PC-9 (cell line): ENCODE results near the gene GALT. TPM values are rescaled to one million over a fixed set of nuclear protein-coding genes. Genes with fewer than 3 reads are reported as not detected.
A peak's percentile ranks its signal among the peaks of the same experiment; 100 is the strongest.

ENCODE experiments used
- BruUV-seq: library from RNA; stranded (reverse); fragments of 400-500 nt; replicated peaks from 2 replicates; lab custom pipeline; 2021; lab: Mats Ljungman, UMichigan
- CTCF ChIA-PET: fragments of 300-600 bp; sonication (Branson Sonifier 250); formaldehyde crosslinking; loops from one replicate; lab custom pipeline; 2022; ENCODE audit warnings: antibody characterized with exemption; lab: Charles Lee
- POLR2A ChIA-PET: fragments of 300-600 bp; sonication (Branson Sonifier 250); formaldehyde crosslinking; loops from one replicate; lab custom pipeline; 2022; ENCODE audit warnings: antibody characterized with exemption; ENCODE audit not compliant: unreplicated experiment; lab: Charles Lee
- DNase-seq, 2 experiments: peaks; one replicate each; pipeline versions ENCODE4 v3.0.0 to v3.0.0-alpha.2; 2015 to 2022; ENCODE audit warnings: mixed read lengths in 1 of 2
- H2AFZ ChIP-seq: fragments of 200-600 bp; sonication (generic); 2 replicates; pipeline ENCODE4 v1.8.1; 2017; ENCODE audit warnings: antibody characterized with exemption
- H3F3A ChIP-seq: fragments of 200-600 bp; sonication (generic); 2 replicates; pipeline ENCODE4 v1.8.1; 2017; ENCODE audit warnings: antibody characterized with exemption, mild to moderate bottlenecking, low read depth; ENCODE audit not compliant: insufficient read depth
- H3K27ac ChIP-seq: fragments of 200-600 bp; sonication (generic); 2 replicates; pipeline ENCODE4 v1.6.1; 2016; ENCODE audit warnings: mixed run types
- H3K27me3 ChIP-seq: fragments of 200-600 bp; sonication (generic); 2 replicates; pipeline ENCODE4 v1.6.1; 2016; ENCODE audit warnings: low read depth, mixed run types; ENCODE audit not compliant: insufficient read depth
- H3K36me3 ChIP-seq: fragments of 200-600 bp; sonication (generic); 2 replicates; pipeline ENCODE4 v1.6.1; 2016; ENCODE audit warnings: low read depth, mixed run types
- H3K4me1 ChIP-seq: fragments of 200-600 bp; sonication (generic); replicated peaks from 2 replicates; pipeline ENCODE4 v1.6.1; 2016; ENCODE audit warnings: mixed run types; ENCODE audit not compliant: insufficient read depth
- H3K4me2 ChIP-seq: fragments of 200-600 bp; sonication (generic); 2 replicates; pipeline ENCODE4 v1.6.1; 2017; ENCODE audit warnings: mixed run types
- H3K4me3 ChIP-seq: fragments of 200-600 bp; sonication (generic); 2 replicates; pipeline ENCODE4 v1.6.1; 2016; ENCODE audit warnings: mixed run types
- H3K79me2 ChIP-seq: fragments of 200-600 bp; sonication (generic); 2 replicates; pipeline ENCODE4 v1.6.1; 2017; ENCODE audit warnings: low read depth, mixed run types
- H3K9me2 ChIP-seq: fragments of 200-600 bp; sonication (generic); 2 replicates; pipeline ENCODE4 v1.8.1; 2017; ENCODE audit warnings: mild to moderate bottlenecking; ENCODE audit not compliant: insufficient read depth
- H3K9me3 ChIP-seq: fragments of 200-600 bp; sonication (generic); 2 replicates; pipeline ENCODE4 v1.8.1; 2016; ENCODE audit warnings: low read depth; ENCODE audit not compliant: insufficient read depth
- H4K20me1 ChIP-seq: fragments of 200-600 bp; sonication (generic); 2 replicates; pipeline ENCODE4 v1.8.1; 2017; ENCODE audit not compliant: insufficient read depth
- CTCF ChIP-seq: fragments of 200-600 bp; sonication (generic); conservative IDR thresholded peaks from 2 replicates; pipeline ENCODE4 v1.6.1; 2017; ENCODE audit warnings: mixed run types, antibody characterized with exemption, mild to moderate bottlenecking, moderate library complexity
- EZH2 ChIP-seq: fragments of 200-600 bp; sonication (generic); IDR thresholded peaks from 2 replicates; pipeline ENCODE4 v1.8.0; 2017; ENCODE audit warnings: antibody characterized with exemption, low read depth
- intact Hi-C: fragments of 100-400 bp; cut with micrococcal nuclease; formaldehyde crosslinking; loops from one replicate; pipeline ENCODE4 v1.10.0; 2022; ENCODE audit not compliant: unreplicated experiment
- total RNA-seq: library from RNA; stranded (reverse); gene quantifications from 2 replicates; pipeline ENCODE4 v1.2.3, GENCODE V29; 2021

The GALT gene
- total RNA-seq, 1 experiment from 2014 or later: 18.2 TPM

DNA sequence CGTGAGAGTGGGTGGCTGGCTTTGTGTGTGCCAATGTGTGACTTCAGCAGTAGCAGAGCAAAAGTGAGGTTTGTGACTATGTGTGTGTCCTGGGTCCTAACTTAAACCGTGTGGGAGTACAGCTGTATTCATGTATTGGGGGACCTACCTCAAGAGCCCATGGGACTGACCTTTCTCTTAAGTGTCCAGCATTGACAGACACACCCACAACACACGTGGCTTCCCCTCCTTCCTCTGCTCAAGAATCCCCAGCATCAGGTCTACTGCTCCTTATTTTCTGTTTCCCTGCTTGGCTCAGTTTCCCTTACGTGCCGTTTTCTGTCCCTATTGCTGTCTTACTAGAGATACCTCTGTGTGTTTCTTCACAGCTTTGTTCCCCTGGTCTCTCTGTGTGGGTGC is 6.1 kb downstream of the GALT start:
- Histone ChIP-seq H3F3A (peaks cover 7% of the 10 kb centered on the region; the same call in 1 of the 2 replicates), H3K9me2 (no peaks in the 10 kb centered on the region), H4K20me1 (no peaks in the 10 kb centered on the region), H3K4me3 (peak overlapping the region; percentile 54; the same call in 1 of the 2 replicates), H3K27ac (no peak overlapping the region), H3K9me3 (no peaks in the 10 kb centered on the region), H3K4me1 (peaks cover 13% of the 10 kb centered on the region), H3K27me3 (no peaks in the 10 kb centered on the region), H3K79me2 (peaks cover 7% of the 10 kb centered on the region; the same call in 1 of the 2 replicates), H3K4me2 (peak overlapping the region; percentile 74), H2AFZ (no peak overlapping the region), H3K36me3 (no peaks in the 10 kb centered on the region)
- intact Hi-C loops: no loop called here
- TF ChIP-seq CTCF: no peak
- no peak for TF ChIP-seq EZH2
- CTCF ChIA-PET: no interaction called here
- DNase-seq: no peak
- POLR2A ChIA-PET: no interaction called here
- no TSS peak for BruUV-seq

DNA sequence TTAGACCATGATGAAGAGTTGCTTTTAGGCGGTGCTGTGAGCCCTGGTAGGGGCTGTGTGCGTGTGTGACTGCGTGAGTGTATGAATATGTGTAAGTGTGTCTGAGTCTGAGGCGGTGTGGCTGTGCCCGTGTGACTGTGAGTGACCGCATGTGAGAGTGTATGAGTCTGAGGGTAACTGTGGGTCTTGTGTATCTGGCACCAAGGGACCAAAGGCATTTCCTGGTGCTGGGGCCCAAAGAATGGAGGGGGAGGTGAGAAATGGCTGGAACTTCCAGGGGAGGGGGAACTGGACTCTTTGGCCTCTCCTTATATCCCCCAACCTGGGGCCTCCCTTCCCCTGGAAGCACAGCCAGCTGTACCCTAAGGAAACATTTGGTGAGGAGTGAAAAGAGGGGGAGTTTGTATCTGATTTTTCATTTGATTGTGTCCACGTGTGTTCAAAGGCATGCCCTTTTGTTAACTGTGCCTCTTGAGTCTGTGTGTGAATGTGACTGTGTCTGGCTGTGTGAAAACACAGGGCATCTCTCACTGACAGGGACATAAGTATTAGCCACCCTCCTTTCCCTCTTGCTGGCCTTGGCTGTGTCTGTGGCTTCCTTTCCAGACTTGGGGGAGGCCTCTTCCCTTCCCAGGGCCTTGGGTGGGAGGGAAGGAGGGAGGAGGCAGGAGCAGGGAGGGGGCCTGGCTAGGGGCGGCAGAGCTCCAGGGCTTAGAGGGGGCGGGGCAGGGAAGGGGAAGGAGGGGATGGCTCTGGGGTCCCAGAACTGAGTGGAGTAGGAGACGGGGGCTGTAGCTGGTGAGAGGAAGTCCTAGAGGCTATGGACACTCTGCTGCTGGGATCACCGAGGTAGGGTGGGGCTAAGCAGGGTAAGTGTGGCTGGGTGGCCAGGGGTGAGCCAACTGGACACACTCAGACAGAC is 6.9 kb downstream of the GALT start:
- CTCF ChIA-PET: no interaction called here
- POLR2A ChIA-PET: no interaction called here
- TF ChIP-seq CTCF (no peak), EZH2 (no peak)
- no peak overlapping the region for H2AFZ ChIP-seq
- no peaks in the 10 kb centered on the region for H3K9me3 ChIP-seq
- H3K9me2 ChIP-seq: no peaks in the 10 kb centered on the region
- H3K27ac ChIP-seq: no peak overlapping the region
- H3K4me1 ChIP-seq: peaks cover 8% of the 10 kb centered on the region
- no TSS peak for BruUV-seq
- H3K27me3 ChIP-seq: no peaks in the 10 kb centered on the region
- H4K20me1 ChIP-seq: no peaks in the 10 kb centered on the region
- DNase-seq: no peak
- H3K4me2 ChIP-seq: peak overlapping the region; percentile 74; the same call in 1 of the 2 replicates
- H3K79me2 ChIP-seq: no peaks in the 10 kb centered on the region
- no peak overlapping the region for H3K4me3 ChIP-seq
- H3K36me3 ChIP-seq: no peaks in the 10 kb centered on the region
- intact Hi-C loops: no loop called here
- H3F3A ChIP-seq: peaks cover 7% of the 10 kb centered on the region; the same call in 1 of the 2 replicates

DNA sequence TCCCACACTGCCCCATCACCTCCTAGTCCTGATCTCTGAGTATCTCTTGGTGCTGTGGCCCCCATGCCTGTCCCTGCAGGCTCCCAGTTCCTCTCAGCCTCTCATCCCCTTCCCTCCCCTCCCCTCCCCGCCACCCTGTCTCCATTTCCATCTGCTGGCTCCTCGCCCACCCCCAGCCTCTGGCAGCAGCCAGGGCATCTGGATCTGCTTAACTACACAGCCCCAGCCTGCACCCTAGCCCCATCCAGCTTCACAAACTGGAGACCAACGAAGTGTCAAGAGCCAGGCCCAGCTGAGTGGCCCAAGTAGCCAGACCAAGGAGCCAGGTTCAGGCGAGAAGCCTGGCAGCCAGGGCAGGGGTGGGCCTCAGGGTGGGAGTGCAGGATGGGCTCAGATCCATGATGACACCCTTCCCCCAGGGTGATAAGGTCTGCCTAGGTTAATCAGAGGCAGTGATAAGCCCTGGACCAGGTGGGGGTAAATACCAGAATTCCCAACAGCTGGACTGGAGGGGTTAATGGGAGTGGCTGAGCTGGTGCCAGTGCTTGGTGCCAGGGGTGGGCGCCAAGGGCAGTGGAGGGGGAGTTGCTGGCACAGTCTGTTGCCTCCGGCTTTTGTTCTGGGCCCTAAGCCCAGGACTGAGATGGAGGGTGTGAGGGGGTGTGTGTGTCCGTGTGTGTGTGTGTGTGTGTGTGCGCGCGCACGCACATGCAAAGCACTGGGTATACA is 8.0 kb downstream of the GALT start:
- H3K27ac ChIP-seq: no peak overlapping the region
- no peak overlapping the region for H3K4me2 ChIP-seq
- no peaks in the 10 kb centered on the region for H3K36me3 ChIP-seq
- H3K4me3 ChIP-seq: no peak overlapping the region
- H3K27me3 ChIP-seq: no peaks in the 10 kb centered on the region
- H3K9me2 ChIP-seq: no peaks in the 10 kb centered on the region
- H3K79me2 ChIP-seq: no peaks in the 10 kb centered on the region
- peaks cover 8% of the 10 kb centered on the region for H3K4me1 ChIP-seq
- ChIA-PET CTCF (no interaction called here), POLR2A (no interaction called here)
- no peak for TF ChIP-seq CTCF
- no peaks in the 10 kb centered on the region for H3K9me3 ChIP-seq
- no TSS peak for BruUV-seq
- H4K20me1 ChIP-seq: no peaks in the 10 kb centered on the region
- peaks cover 7% of the 10 kb centered on the region; the same call in 1 of the 2 replicates for H3F3A ChIP-seq
- intact Hi-C loops: no loop called here
- DNase-seq: no peak
- H2AFZ ChIP-seq: no peak overlapping the region
